Measurements from ENCODE around the gene KREMEN2.

The KREMEN2 gene

DNA sequence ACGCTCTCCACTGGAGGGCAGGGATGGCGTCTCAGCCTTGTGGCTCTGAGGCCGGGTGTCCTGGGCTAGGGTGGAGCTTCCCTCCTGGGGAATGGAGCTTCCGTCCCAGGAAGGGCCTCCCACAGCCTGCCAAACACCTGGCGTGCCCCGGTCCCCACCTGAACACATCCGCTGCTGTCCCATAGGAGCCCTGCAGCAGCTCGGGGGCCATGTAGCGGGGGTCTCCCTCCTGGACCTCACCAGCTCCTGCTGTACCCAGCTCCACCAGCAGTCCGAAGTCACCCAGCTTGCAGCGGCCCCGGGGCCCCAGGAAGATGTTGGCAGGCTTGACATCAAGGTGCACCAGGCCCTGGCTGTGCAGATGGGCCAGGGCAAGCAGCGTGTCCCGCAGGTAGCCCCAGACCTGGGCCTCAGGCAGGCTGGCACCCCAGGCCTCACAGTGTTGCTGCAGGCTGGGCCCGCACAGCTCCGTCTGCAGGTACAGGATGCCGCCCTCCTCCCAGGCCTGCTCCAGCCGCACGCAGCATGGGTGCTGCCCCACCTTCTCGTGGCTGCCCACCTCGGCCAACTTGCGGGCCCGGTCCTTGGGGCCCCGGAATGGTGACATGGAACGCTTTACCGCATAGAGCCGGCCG lies 11.2 kb downstream of the KREMEN2 start:
- H3K4me3 ChIP-seq (ENCODE audit: low read depth, low read length), result no peak overlapping the region
- TF ChIP-seq, protein P1, sequence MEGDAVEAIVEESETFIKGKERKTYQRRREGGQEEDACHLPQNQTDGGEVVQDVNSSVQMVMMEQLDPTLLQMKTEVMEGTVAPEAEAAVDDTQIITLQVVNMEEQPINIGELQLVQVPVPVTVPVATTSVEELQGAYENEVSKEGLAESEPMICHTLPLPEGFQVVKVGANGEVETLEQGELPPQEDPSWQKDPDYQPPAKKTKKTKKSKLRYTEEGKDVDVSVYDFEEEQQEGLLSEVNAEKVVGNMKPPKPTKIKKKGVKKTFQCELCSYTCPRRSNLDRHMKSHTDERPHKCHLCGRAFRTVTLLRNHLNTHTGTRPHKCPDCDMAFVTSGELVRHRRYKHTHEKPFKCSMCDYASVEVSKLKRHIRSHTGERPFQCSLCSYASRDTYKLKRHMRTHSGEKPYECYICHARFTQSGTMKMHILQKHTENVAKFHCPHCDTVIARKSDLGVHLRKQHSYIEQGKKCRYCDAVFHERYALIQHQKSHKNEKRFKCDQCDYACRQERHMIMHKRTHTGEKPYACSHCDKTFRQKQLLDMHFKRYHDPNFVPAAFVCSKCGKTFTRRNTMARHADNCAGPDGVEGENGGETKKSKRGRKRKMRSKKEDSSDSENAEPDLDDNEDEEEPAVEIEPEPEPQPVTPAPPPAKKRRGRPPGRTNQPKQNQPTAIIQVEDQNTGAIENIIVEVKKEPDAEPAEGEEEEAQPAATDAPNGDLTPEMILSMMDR (conservative IDR thresholded peaks at IDR 0.05; ENCODE audit: low read depth, low read length), result no peak
- DNase-seq (ENCODE audit: low read depth), result no peak

- no peak overlapping the region for H3K4me3 ChIP-seq (ENCODE audit: low read depth, low read length)
- TF ChIP-seq, protein P1 (conservative IDR thresholded peaks at IDR 0.05; ENCODE audit: low read depth, low read length), result no peak
- DNase-seq (ENCODE audit: low read depth), result no peak
Measured at GRCh38 chr16:2976201-2976600, 12.1 kb downstream of the KREMEN2 start.

GRCh38 chr16:2976673-2977072 lies 12.6 kb downstream of the KREMEN2 start:
- no peak overlapping the region for H3K4me3 ChIP-seq (ENCODE audit: low read depth, low read length)
- TF ChIP-seq, protein P1 (conservative IDR thresholded peaks at IDR 0.05; ENCODE audit: low read depth, low read length), result no peak
- DNase-seq (ENCODE audit: low read depth), result no peak

DNA sequence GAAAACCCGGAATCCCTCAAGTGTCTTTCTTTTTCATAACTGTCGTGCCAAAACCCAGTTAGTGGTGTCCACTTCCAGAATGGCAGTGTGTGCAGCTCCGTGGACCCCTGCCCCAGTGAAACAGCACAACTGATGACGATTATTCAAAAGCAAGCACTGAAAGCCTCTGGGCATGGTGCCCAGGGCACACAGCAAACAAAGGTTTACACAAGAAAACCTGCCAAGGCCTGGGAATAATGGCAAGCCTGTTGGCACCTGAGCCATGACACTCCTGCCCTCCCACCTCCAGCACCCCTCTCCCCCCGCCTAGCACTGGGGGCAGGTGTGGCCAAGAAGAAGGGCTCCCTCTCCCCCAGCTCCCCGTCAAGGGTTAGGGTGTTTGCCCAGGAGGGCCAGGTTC lies 13.4 kb downstream of the KREMEN2 start:
- H3K4me3 ChIP-seq (ENCODE audit: low read depth, low read length), result no peak overlapping the region
- TF ChIP-seq, protein P1 (conservative IDR thresholded peaks at IDR 0.05; ENCODE audit: low read depth, low read length), result no peak
- DNase-seq (ENCODE audit: low read depth), result no peak

DNA sequence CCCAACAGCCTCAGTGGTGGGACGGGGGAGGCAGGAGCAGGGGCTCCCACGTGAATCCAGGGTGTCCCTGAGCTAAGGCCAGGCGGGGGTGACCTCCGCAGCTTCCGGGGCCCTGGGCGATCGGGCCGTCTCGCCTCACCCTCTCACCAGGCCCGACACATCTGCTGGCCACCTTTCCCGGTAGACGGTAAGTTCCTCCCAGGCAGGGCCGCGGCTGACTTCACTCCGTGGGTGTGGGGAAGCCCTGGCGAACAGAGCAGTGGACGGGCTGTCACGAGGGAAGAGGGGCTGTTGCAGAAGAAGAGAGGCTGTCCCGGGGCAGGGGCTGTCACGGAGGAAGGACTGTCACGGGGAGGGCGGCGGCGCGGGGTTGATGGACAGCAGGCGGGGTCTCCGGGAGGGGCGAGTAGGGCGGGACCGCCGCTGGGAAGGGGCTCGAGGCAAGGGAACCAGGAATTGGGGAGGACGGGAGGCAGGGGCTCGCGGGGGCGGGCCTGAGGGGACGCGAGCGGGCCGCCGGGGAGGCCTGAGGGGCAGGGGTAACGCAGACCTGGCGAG lies 15.7 kb downstream of the KREMEN2 start:
- TF ChIP-seq, protein P1 (conservative IDR thresholded peaks at IDR 0.05; ENCODE audit: low read depth, low read length), result no peak
- peak; percentile 10 for DNase-seq (ENCODE audit: low read depth)
- peak overlapping the region; percentile 85 for H3K4me3 ChIP-seq (ENCODE audit: low read depth, low read length)

GRCh38 chr16:2980227-2981176 lies 16.4 kb downstream of the KREMEN2 start, which contains the start of gene PKMYT1:
Gene PKMYT1 (minus strand): TSS chr16:2980446. CDS start chr16:2979657, 789 bp downstream.
- TF ChIP-seq, protein P1 (conservative IDR thresholded peaks at IDR 0.05; ENCODE audit: low read depth, low read length), result no peak
- DNase-seq (ENCODE audit: low read depth), result peak; percentile 83
- H3K4me3 ChIP-seq (ENCODE audit: low read depth, low read length), result peak within 1 kb of the TSS; percentile 85
